Measurements from ENCODE around the gene ARL6IP4.

DNA sequence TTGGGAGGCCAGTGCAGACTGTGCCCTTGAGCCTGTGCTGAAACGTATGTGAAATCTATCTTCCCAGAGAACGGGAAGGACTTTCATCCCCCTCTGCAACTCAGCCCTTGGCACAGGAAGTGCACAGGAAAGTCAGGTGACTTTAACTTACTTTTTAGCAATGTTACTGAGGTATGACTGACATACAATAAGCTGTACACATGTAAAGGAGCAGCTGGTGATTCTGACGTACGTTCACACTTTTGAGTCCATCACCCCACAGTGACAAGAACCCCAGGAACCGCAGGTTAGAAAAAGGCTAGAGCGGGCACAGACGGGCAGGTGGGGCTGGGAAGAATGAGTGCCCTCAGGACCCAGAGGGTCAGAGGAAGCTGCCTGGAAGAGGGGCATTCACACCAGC is 48.0 kb downstream of the ARL6IP4 start:
- TF ChIP-seq AEBP2 (tag by site-specific recombination; IDR thresholded peaks at IDR 0.05; ENCODE audit: borderline replicate concordance) (no peak), CTCF (tag by site-specific recombination; IDR thresholded peaks at IDR 0.05) (no peak), ZNF350 (tag by site-specific recombination; IDR thresholded peaks at IDR 0.05) (no peak), ZNF600 (tag by site-specific recombination; IDR thresholded peaks at IDR 0.05) (no peak), ZNF530 (tag by site-specific recombination; IDR thresholded peaks at IDR 0.05; ENCODE audit: low read depth) (no peak), HOXA7 (CRISPR knock-in tag; IDR thresholded peaks at IDR 0.05; ENCODE audit: borderline replicate concordance) (no peak), ZNF654 (tag by site-specific recombination; IDR thresholded peaks at IDR 0.05; ENCODE audit: low read depth) (no peak), ZNF302 (tag by site-specific recombination; IDR thresholded peaks at IDR 0.05; ENCODE audit: low read depth) (no peak), SETDB1 (IDR thresholded peaks at IDR 0.05; ENCODE audit: insufficient read length, low read length) (no peak), ATF2 (tag by site-specific recombination; IDR thresholded peaks at IDR 0.05; ENCODE audit: low read depth) (no peak), ZFP3 (tag by site-specific recombination; IDR thresholded peaks at IDR 0.05; ENCODE audit: low read depth) (no peak), ZNF548 (tag by site-specific recombination; IDR thresholded peaks at IDR 0.05) (no peak)
- TF ChIP-seq, protein P1, sequence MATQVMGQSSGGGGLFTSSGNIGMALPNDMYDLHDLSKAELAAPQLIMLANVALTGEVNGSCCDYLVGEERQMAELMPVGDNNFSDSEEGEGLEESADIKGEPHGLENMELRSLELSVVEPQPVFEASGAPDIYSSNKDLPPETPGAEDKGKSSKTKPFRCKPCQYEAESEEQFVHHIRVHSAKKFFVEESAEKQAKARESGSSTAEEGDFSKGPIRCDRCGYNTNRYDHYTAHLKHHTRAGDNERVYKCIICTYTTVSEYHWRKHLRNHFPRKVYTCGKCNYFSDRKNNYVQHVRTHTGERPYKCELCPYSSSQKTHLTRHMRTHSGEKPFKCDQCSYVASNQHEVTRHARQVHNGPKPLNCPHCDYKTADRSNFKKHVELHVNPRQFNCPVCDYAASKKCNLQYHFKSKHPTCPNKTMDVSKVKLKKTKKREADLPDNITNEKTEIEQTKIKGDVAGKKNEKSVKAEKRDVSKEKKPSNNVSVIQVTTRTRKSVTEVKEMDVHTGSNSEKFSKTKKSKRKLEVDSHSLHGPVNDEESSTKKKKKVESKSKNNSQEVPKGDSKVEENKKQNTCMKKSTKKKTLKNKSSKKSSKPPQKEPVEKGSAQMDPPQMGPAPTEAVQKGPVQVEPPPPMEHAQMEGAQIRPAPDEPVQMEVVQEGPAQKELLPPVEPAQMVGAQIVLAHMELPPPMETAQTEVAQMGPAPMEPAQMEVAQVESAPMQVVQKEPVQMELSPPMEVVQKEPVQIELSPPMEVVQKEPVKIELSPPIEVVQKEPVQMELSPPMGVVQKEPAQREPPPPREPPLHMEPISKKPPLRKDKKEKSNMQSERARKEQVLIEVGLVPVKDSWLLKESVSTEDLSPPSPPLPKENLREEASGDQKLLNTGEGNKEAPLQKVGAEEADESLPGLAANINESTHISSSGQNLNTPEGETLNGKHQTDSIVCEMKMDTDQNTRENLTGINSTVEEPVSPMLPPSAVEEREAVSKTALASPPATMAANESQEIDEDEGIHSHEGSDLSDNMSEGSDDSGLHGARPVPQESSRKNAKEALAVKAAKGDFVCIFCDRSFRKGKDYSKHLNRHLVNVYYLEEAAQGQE (tag by site-specific recombination; IDR thresholded peaks at IDR 0.05): no peak
- TF ChIP-seq, protein P2, sequence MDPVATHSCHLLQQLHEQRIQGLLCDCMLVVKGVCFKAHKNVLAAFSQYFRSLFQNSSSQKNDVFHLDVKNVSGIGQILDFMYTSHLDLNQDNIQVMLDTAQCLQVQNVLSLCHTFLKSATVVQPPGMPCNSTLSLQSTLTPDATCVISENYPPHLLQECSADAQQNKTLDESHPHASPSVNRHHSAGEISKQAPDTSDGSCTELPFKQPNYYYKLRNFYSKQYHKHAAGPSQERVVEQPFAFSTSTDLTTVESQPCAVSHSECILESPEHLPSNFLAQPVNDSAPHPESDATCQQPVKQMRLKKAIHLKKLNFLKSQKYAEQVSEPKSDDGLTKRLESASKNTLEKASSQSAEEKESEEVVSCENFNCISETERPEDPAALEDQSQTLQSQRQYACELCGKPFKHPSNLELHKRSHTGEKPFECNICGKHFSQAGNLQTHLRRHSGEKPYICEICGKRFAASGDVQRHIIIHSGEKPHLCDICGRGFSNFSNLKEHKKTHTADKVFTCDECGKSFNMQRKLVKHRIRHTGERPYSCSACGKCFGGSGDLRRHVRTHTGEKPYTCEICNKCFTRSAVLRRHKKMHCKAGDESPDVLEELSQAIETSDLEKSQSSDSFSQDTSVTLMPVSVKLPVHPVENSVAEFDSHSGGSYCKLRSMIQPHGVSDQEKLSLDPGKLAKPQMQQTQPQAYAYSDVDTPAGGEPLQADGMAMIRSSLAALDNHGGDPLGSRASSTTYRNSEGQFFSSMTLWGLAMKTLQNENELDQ (tag by site-specific recombination; IDR thresholded peaks at IDR 0.05; ENCODE audit: low read depth): no peak
